ENCODE data around the gene BLVRA. TPM values are rescaled to one million over a fixed set of nuclear protein-coding genes. Genes with fewer than 3 reads are reported as not detected.

Gene BLVRA
- total RNA-seq, 2 experiments from 2014 or later = 0.91 TPM; not detected in 1

- Histone ChIP-seq H3K4me2 (ENCODE audit: low read length) (no peak overlapping the region), H3K9me2 (ENCODE audit: insufficient read depth, low read length) (no peaks in the 10 kb centered on the region)
- TF ChIP-seq CTCF (conservative IDR thresholded peaks at IDR 0.05; ENCODE audit: low read length) (no peak), EZH2phosphoT487 (IDR thresholded peaks at IDR 0.05; ENCODE audit: borderline replicate concordance, low read depth, low read length) (no peak)
These were observed 6.5 kb downstream of the BLVRA start for GRCh38 chr7:43764807-43765491.

DNA sequence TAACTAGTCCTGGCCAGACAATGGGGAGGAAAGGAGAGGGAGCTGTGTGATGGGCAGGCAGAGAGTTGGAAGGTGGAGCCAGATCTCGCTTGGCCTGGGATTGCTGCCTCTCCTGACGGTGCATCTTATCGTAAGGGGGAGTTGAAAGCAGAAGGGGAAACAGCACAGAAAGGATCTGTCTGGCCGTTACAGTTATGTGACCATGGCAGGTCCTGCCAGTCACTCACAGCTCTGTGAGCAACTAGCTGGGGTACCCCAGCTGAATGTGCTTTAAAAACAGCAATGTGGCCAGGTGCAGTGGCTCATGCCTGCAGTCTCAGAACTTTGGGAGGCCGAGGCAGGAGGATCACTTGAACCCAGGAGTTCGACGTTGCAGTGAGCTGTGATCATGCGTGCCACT, 8.1 kb downstream of the BLVRA start:
- BruUV-seq (replicated peaks) = no TSS peak
- Histone ChIP-seq H4K20me1 (ENCODE audit: insufficient read depth, low read length) (no peaks in the 10 kb centered on the region), H3K4me2 (ENCODE audit: low read length) (no peak overlapping the region), H3K4me3 (ENCODE audit: low read depth, low read length, poor library complexity, severe bottlenecking) (no peak overlapping the region), H3K79me2 (ENCODE audit: insufficient read depth, low read depth, low read length) (no peaks in the 10 kb centered on the region), H3K27ac (ENCODE audit: low read depth, low read length, poor library complexity, severe bottlenecking) (no peak overlapping the region), H3K9me2 (ENCODE audit: insufficient read depth, low read length) (no peaks in the 10 kb centered on the region), H3K36me3 (ENCODE audit: insufficient read depth, low read length) (no peaks in the 10 kb centered on the region), H3K9me3 (ENCODE audit: low read length) (no peaks in the 10 kb centered on the region), H3K4me1 (ENCODE audit: insufficient read depth, low read length, poor library complexity, severe bottlenecking) (peaks cover 6% of the 10 kb centered on the region), H2AFZ (ENCODE audit: low read length) (no peak overlapping the region)
- CTCF ChIA-PET (ENCODE audit: unreplicated experiment) = no interaction called here
- TF ChIP-seq CTCF (conservative IDR thresholded peaks at IDR 0.05; ENCODE audit: low read length) (no peak), EZH2phosphoT487 (IDR thresholded peaks at IDR 0.05; ENCODE audit: borderline replicate concordance, low read depth, low read length) (no peak)
- DNase-seq (ENCODE audit: low spot score) = no peak
- intact Hi-C loops (cut with micrococcal nuclease; ENCODE audit: unreplicated experiment) = no loop called here
- POLR2A ChIA-PET = no interaction called here

More at GRCh38 chr7:43764807-43765491, 6.5 kb downstream of the BLVRA start:
- H3K36me3 ChIP-seq (ENCODE audit: insufficient read depth, low read length) = no peaks in the 10 kb centered on the region
- no peaks in the 10 kb centered on the region for H4K20me1 ChIP-seq (ENCODE audit: insufficient read depth, low read length)
- H3K4me3 ChIP-seq (ENCODE audit: low read depth, low read length, poor library complexity, severe bottlenecking) = no peak overlapping the region
- no peaks in the 10 kb centered on the region for H3K79me2 ChIP-seq (ENCODE audit: insufficient read depth, low read depth, low read length)
- POLR2A ChIA-PET = interaction anchor here (0.6 to 1.3 kb wide), 5 partner anchors 27 to 1658 kb away, joined by 3 to 10 read pairs (median 8); no protein-coding TSS in a partner anchor
- no peak overlapping the region for H2AFZ ChIP-seq (ENCODE audit: low read length)
- no peak for DNase-seq (ENCODE audit: low spot score)
- no peaks in the 10 kb centered on the region for H3K9me3 ChIP-seq (ENCODE audit: low read length)
- intact Hi-C loops (cut with micrococcal nuclease; ENCODE audit: unreplicated experiment) = no loop called here
- CTCF ChIA-PET (ENCODE audit: unreplicated experiment) = no interaction called here
- BruUV-seq (replicated peaks) = no TSS peak
- peaks cover 6% of the 10 kb centered on the region for H3K4me1 ChIP-seq (ENCODE audit: insufficient read depth, low read length, poor library complexity, severe bottlenecking)
- H3K27ac ChIP-seq (ENCODE audit: low read depth, low read length, poor library complexity, severe bottlenecking) = no peak overlapping the region

GRCh38 chr7:43767311-43767710, 8.8 kb downstream of the BLVRA start:
- no peak for TF ChIP-seq EZH2phosphoT487 (IDR thresholded peaks at IDR 0.05; ENCODE audit: borderline replicate concordance, low read depth, low read length)
- TF ChIP-seq CTCF (conservative IDR thresholded peaks at IDR 0.05; ENCODE audit: low read length) = no peak
- Histone ChIP-seq H3K79me2 (ENCODE audit: insufficient read depth, low read depth, low read length) (no peaks in the 10 kb centered on the region), H4K20me1 (ENCODE audit: insufficient read depth, low read length) (no peaks in the 10 kb centered on the region), H3K27ac (ENCODE audit: low read depth, low read length, poor library complexity, severe bottlenecking) (no peak overlapping the region), H3K4me3 (ENCODE audit: low read depth, low read length, poor library complexity, severe bottlenecking) (no peak overlapping the region), H3K36me3 (ENCODE audit: insufficient read depth, low read length) (no peaks in the 10 kb centered on the region), H3K4me1 (ENCODE audit: insufficient read depth, low read length, poor library complexity, severe bottlenecking) (peaks cover 6% of the 10 kb centered on the region), H3K9me3 (ENCODE audit: low read length) (no peaks in the 10 kb centered on the region), H3K9me2 (ENCODE audit: insufficient read depth, low read length) (no peaks in the 10 kb centered on the region), H2AFZ (ENCODE audit: low read length) (no peak overlapping the region), H3K4me2 (ENCODE audit: low read length) (no peak overlapping the region)
- no TSS peak for BruUV-seq (replicated peaks)
- CTCF ChIA-PET (ENCODE audit: unreplicated experiment) = no interaction called here
- POLR2A ChIA-PET = no interaction called here
- no peak for DNase-seq (ENCODE audit: low spot score)
- intact Hi-C loops (cut with micrococcal nuclease; ENCODE audit: unreplicated experiment) = no loop called here

All from OCI-LY7 (cell line).